Measurements from ENCODE around the gene NUDT5.

Gene NUDT5

GRCh38 chr10:12189426-12189825 is 6.3 kb downstream of the NUDT5 start:
- no peak for TF ChIP-seq CTCF (conservative IDR thresholded peaks at IDR 0.05)
- TF ChIP-seq ZFX (IDR thresholded peaks at IDR 0.05), result no peak
- no peak overlapping the region for H3K27ac ChIP-seq

GRCh38 chr10:12188656-12189055 is 7.0 kb downstream of the NUDT5 start:
- no peak overlapping the region for H3K27ac ChIP-seq
- TF ChIP-seq ZFX (IDR thresholded peaks at IDR 0.05), result no peak
- TF ChIP-seq CTCF (conservative IDR thresholded peaks at IDR 0.05), result no peak

- no peak for TF ChIP-seq ZFX (IDR thresholded peaks at IDR 0.05)
- no peak for TF ChIP-seq CTCF (conservative IDR thresholded peaks at IDR 0.05)
- H3K27ac ChIP-seq, result no peak overlapping the region
These were observed 8.3 kb downstream of the NUDT5 start for GRCh38 chr10:12187321-12187905.

- TF ChIP-seq ZFX (IDR thresholded peaks at IDR 0.05), result no peak
- TF ChIP-seq CTCF (conservative IDR thresholded peaks at IDR 0.05), result no peak
- no peak overlapping the region for H3K27ac ChIP-seq
These were observed 9.4 kb downstream of the NUDT5 start for GRCh38 chr10:12186323-12186722.

- no peak overlapping the region for H3K27ac ChIP-seq
- TF ChIP-seq ZFX (IDR thresholded peaks at IDR 0.05) (no peak), CTCF (conservative IDR thresholded peaks at IDR 0.05) (no peak)
These were observed 11.5 kb downstream of the NUDT5 start for GRCh38 chr10:12184165-12184564.

GRCh38 chr10:12181065-12181775 is 14.5 kb downstream of the NUDT5 start:
- TF ChIP-seq ZFX (IDR thresholded peaks at IDR 0.05) (no peak), CTCF (conservative IDR thresholded peaks at IDR 0.05) (no peak)

GRCh38 chr10:12180221-12180974 is 15.3 kb downstream of the NUDT5 start:
- H3K27ac ChIP-seq, result no peak overlapping the region
- no peak for TF ChIP-seq CTCF (conservative IDR thresholded peaks at IDR 0.05)
- no peak for TF ChIP-seq ZFX (IDR thresholded peaks at IDR 0.05)

More at GRCh38 chr10:12181065-12181775, 14.5 kb downstream of the NUDT5 start:
- no peak overlapping the region for H3K27ac ChIP-seq

Data from C4-2B (cell line).